OCI-LY3 (cell line): ENCODE data around the gene TJP1.

ENCODE experiments used
- H2AFZ ChIP-seq: fragments of 200-600, 300-600 bp; shearing (Covaris generic); 2 replicates; pipeline ENCODE4 v1.6.0; 2014; ENCODE audit warnings: antibody characterized with exemption, low read depth, low read length
- H3K27ac ChIP-seq: fragments of 200-600, 300-600 bp; sonication (generic); 2 replicates; pipeline ENCODE4 v1.5.1; 2014; ENCODE audit warnings: mild to moderate bottlenecking, low read length, moderate library complexity, mixed read lengths
- H3K27me3 ChIP-seq: fragments of 200-600, 300-600 bp; sonication (generic); 2 replicates; pipeline ENCODE4 v1.6.1; 2014; ENCODE audit warnings: low read depth, low read length, mixed read lengths
- H3K36me3 ChIP-seq: fragments of 200-600, 300-600 bp; sonication (generic); replicated peaks from 2 replicates; pipeline ENCODE3; 2014; ENCODE audit warnings: low read depth, low read length, mixed read lengths
- H3K4me1 ChIP-seq: fragments of 300-600, 200-600 bp; sonication (generic); 2 replicates; pipeline ENCODE4 v1.6.1; 2014; ENCODE audit warnings: low read length, mixed read lengths
- H3K4me2 ChIP-seq: fragments of 200-600, 300-600 bp; sonication (generic); 2 replicates; pipeline ENCODE4 v1.6.1; 2014; ENCODE audit warnings: low read length, mixed read lengths
- H3K4me3 ChIP-seq: fragments of 300-600, 200-600 bp; sonication (generic); 2 replicates; pipeline ENCODE4 v1.5.1; 2014; ENCODE audit warnings: antibody characterized with exemption, mild to moderate bottlenecking, low read length, moderate library complexity
- H3K79me2 ChIP-seq: fragments of 300-600, 200-600 bp; shearing (Covaris generic); 2 replicates; pipeline ENCODE4 v1.6.1; 2014; ENCODE audit warnings: mild to moderate bottlenecking, low read length, mixed read lengths
- H3K9ac ChIP-seq: fragments of 300-600, 200-600 bp; shearing (Covaris generic); 2 replicates; pipeline ENCODE4 v1.6.0; 2014; ENCODE audit warnings: mild to moderate bottlenecking, low read length, moderate library complexity
- H3K9me3 ChIP-seq: fragments of 200-600, 300-600 bp; shearing (Covaris generic); 2 replicates; pipeline ENCODE4 v1.6.1; 2014; ENCODE audit warnings: low read length, mixed read lengths; ENCODE audit not compliant: insufficient read depth
- H4K20me1 ChIP-seq: fragments of 200-600, 300-600 bp; sonication (generic); 2 replicates; pipeline ENCODE4 v1.6.1; 2016; ENCODE audit warnings: low read length, mixed read lengths; ENCODE audit not compliant: insufficient read depth
- CTCF ChIP-seq: fragments of 200-600, 300-600 bp; sonication (generic); IDR thresholded peaks from 2 replicates; pipeline ENCODE4 v1.5.1; 2014; ENCODE audit warnings: antibody characterized with exemption, low read length, low read depth
- EZH2phosphoT487 ChIP-seq: fragments of 200-600 bp; shearing (Covaris generic); IDR thresholded peaks from 2 replicates; pipeline ENCODE4 v1.6.1; 2018; ENCODE audit warnings: antibody characterized with exemption, mixed run types, low read depth

The TJP1 gene

GRCh38 chr15:29652595-29652994 lies 169.7 kb downstream of the TJP1 start:
- Histone ChIP-seq H3K36me3 (no peaks in the 10 kb centered on the region), H3K4me3 (no peak overlapping the region), H3K27me3 (no peaks in the 10 kb centered on the region; the same call in 1 of the 2 replicates), H4K20me1 (no peaks in the 10 kb centered on the region), H3K27ac (no peak overlapping the region), H3K79me2 (no peaks in the 10 kb centered on the region), H3K9ac (no peak overlapping the region), H2AFZ (no peak overlapping the region), H3K4me1 (no peaks in the 10 kb centered on the region), H3K4me2 (no peak overlapping the region), H3K9me3 (no peaks in the 10 kb centered on the region)
- TF ChIP-seq EZH2phosphoT487: no peak
- no peak for TF ChIP-seq CTCF

GRCh38 chr15:29651476-29652233 lies 170.6 kb downstream of the TJP1 start:
- Histone ChIP-seq H3K9ac (no peak overlapping the region), H4K20me1 (no peaks in the 10 kb centered on the region), H3K79me2 (no peaks in the 10 kb centered on the region), H3K4me1 (no peaks in the 10 kb centered on the region), H3K9me3 (no peaks in the 10 kb centered on the region), H3K27me3 (no peaks in the 10 kb centered on the region; the same call in 1 of the 2 replicates), H2AFZ (no peak overlapping the region), H3K36me3 (no peaks in the 10 kb centered on the region), H3K4me2 (no peak overlapping the region), H3K27ac (no peak overlapping the region), H3K4me3 (no peak overlapping the region)
- TF ChIP-seq EZH2phosphoT487: no peak
- no peak for TF ChIP-seq CTCF
